ENCODE data around the gene LBH.

The LBH gene

DNA sequence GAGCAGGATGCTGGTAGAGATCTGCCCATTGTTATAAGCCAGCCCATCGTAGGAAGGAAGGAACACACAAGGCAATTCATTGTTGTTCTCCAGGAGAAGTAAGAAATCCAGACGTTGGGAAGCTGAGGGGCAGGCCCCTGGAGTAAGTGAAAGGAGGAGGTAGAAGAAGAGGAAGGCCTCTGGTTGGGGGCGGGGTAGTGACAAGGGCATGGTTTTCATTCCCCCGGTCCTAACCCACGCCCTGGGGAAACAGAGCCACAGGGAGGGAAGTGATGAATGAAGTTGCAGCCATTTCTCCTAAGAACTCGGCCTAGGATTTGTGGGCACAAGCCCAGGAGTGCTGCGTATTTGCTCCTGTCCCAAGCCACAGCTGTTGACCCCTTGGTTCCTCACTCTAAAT is 18.0 kb downstream of the LBH start:
- no peak for DNase-seq
- in situ Hi-C loops (cut with HindIII; ENCODE audit: low pct_ligation_motif_present, low pct_unique_long_range_greater_than_20kb, low sequenced_read_pairs): no loop called here

DNA sequence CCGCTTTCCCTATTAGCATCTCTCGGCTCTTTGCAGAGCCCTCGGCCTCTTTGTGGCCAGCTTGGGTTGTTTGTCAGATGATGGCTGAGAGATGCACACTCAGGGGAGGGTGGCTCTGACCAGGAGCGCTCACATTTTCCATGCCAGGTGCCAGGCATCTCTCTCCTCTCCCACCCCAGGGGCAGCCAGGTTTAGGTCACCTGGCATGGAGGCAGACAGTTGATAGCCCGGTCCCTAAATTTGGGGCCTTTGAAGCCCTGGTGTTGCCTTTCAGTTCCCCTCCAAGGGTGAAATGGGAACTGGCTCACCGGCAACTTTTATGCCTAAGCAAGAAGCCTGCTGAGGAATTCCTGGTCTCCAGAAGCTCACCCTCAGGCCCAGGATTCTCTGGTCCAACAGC is 19.1 kb downstream of the LBH start:
- DNase-seq: no peak
- in situ Hi-C loops (cut with HindIII; ENCODE audit: low pct_ligation_motif_present, low pct_unique_long_range_greater_than_20kb, low sequenced_read_pairs): no loop called here

DNA sequence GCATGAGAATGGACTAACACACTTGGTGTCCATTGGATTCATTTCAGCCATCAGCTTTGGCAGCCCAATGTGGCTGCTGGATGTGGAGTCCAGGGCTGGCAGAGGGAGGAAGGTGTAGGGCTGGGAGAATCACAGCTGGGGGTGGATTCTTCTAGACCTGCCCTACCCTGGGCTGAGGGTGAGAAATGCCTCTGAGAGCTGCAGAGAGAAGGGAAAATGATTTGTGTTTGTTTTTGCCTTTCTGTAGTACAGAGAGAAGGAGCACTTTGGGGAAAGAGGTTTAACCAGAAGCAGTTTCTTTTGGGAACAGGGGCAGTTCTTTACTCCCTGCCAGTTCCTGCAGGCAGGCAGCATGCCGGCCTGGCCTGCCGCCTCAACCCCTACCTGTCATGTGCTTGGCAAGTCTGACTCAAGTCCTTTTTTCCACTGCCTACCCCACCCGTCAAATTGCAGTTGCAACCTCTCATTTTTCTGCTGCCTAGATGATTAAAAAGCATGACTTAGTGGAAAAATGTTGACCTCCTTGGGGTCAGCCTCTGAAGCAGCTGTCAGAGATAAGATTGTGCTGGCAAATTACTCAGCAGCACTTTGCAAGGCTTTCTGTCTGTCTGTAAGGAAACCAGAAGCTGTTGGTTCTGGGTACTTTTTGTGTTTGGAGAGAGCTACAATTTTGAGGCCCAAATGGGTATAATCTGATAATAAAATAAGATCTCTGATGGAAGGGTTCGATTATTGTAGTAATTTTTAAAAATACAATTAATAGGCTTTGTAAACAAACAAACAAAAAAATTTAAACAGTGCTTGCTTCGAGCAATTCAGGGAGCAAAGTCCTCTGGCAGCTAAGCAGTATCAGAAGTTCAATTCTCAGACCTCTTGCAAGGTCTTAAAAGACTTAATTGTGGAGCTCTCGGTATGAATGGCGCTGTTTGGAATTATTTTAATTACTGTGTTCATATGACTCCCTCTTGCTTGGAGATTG is 21.7 kb downstream of the LBH start:
- in situ Hi-C loops (cut with HindIII; ENCODE audit: low pct_ligation_motif_present, low pct_unique_long_range_greater_than_20kb, low sequenced_read_pairs): no loop called here
- DNase-seq: no peak

DNA sequence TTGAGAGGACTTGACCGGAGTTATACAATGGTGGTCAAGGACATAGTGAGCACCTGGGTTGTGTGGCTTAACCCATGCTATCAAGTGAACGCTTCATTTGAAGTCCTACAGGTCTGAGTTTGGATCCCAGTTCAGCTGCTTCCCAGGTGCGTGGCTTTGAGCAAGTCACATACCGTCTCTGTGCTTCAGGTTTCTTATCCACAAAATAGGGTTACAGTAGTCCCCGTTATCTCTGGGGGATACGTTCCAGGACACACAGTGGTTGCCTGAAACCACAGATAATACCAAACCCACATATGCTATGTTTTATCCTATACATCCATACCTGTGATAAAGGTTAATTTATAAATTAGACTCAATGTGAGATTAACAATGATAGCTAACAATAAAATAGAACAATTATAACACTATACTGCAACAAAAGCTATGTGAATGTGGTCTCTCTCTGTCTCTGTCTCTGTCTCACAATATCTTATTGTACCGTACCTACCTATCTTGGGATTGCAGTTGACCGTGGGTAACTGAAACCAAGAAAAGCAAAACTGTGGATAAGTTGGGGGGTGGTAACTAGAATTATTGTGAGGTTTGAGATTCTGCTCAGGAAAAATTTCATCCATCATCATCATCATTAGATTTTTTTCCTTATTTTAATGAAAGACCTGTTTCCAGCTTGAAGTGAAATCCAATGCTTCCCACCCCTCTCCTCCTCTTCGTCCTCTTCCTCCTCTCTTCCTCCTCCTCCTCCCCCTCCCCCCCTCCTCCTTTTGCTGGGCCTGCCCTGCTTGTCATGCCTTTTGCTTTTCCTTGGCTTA is 22.7 kb downstream of the LBH start:
- DNase-seq: no peak
- in situ Hi-C loops (cut with HindIII; ENCODE audit: low pct_ligation_motif_present, low pct_unique_long_range_greater_than_20kb, low sequenced_read_pairs): no loop called here

DNA sequence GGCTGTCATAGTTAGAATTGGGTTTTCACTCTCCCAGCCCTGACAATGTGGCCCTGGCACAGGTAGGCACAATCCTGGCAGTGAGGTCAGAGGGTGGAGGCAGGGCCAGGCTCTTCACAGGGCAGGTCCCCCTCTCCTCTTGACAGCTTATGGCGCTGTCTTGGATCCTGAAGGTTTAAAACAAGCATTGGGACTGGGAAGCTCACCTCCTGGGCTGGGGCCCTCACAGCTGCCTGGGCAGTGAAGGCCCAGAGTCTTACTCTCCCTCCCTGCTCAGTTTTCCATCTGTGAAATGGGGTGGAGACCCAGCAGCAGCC is 23.3 kb downstream of the LBH start:
- no peak for DNase-seq
- in situ Hi-C loops (cut with HindIII; ENCODE audit: low pct_ligation_motif_present, low pct_unique_long_range_greater_than_20kb, low sequenced_read_pairs): no loop called here

- in situ Hi-C loops (cut with HindIII; ENCODE audit: low pct_ligation_motif_present, low pct_unique_long_range_greater_than_20kb, low sequenced_read_pairs): no loop called here
- DNase-seq: no peak
Measured at GRCh38 chr2:30255026-30255425, 23.7 kb downstream of the LBH start.

- in situ Hi-C loops (cut with HindIII; ENCODE audit: low pct_ligation_motif_present, low pct_unique_long_range_greater_than_20kb, low sequenced_read_pairs): no loop called here
- DNase-seq: no peak
Measured at GRCh38 chr2:30255466-30256408, 24.4 kb downstream of the LBH start.

- in situ Hi-C loops (cut with HindIII; ENCODE audit: low pct_ligation_motif_present, low pct_unique_long_range_greater_than_20kb, low sequenced_read_pairs): no loop called here
- DNase-seq: no peak
Measured at GRCh38 chr2:30257266-30258214, 26.2 kb downstream of the LBH start.

GRCh38 chr2:30259071-30259470 is 27.7 kb downstream of the LBH start:
- no peak for DNase-seq
- in situ Hi-C loops (cut with HindIII; ENCODE audit: low pct_ligation_motif_present, low pct_unique_long_range_greater_than_20kb, low sequenced_read_pairs): no loop called here

DNA sequence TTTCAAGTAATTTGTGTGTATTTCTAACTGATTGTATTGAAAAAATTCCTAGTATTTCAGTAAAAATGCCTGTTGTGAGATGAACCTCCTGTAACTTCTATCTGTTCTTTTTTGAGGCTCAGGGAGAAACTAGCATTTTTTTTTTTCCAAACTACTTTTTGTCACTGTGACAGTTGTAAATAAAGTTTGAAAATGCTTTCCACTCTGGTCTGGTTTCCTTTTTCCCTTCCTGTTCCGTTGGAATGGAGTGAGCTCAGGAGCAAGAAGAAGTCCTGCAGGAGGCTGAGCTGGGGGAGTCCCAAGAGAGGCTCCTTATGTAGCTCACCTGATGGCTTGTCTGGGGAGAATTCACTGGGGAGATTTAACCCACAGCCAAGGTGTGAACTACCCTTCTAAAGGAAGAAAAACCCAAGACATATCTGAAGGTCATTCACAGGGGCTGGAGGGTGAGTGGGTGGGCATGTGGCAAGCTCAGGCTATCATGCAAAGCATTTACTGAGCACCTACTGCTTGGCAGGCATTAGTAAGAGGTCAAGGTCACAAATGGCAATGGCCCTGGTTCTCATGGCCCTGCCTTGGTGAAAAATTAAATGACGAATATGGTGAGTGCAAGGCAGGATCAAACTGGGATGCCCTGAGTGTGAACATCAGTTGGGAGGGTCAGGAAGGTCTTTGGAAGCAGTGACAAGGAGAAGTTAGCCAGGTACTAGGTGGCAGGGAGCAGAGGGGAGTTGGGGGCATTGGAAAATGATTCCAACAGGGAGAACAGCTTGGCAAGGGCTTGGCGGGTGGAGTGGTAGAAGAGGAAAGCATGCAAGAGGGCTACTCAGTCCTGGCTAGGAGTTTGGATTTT is 28.7 kb downstream of the LBH start:
- in situ Hi-C loops (cut with HindIII; ENCODE audit: low pct_ligation_motif_present, low pct_unique_long_range_greater_than_20kb, low sequenced_read_pairs): no loop called here

GRCh38 chr2:30260941-30261340 is 29.6 kb downstream of the LBH start:
- DNase-seq: no peak
- in situ Hi-C loops (cut with HindIII; ENCODE audit: low pct_ligation_motif_present, low pct_unique_long_range_greater_than_20kb, low sequenced_read_pairs): no loop called here

More for the DNA sequence above, 28.7 kb downstream of the LBH start:
- DNase-seq: no peak

GRCh38 chr2:30261695-30262211 is 30.4 kb downstream of the LBH start:
- in situ Hi-C loops (cut with HindIII; ENCODE audit: low pct_ligation_motif_present, low pct_unique_long_range_greater_than_20kb, low sequenced_read_pairs): no loop called here
- DNase-seq: no peak

GRCh38 chr2:30262716-30263309 is 31.5 kb downstream of the LBH start:
- no peak for DNase-seq
- in situ Hi-C loops (cut with HindIII; ENCODE audit: low pct_ligation_motif_present, low pct_unique_long_range_greater_than_20kb, low sequenced_read_pairs): no loop called here

GRCh38 chr2:30264274-30264673 is 32.9 kb downstream of the LBH start:
- in situ Hi-C loops (cut with HindIII; ENCODE audit: low pct_ligation_motif_present, low pct_unique_long_range_greater_than_20kb, low sequenced_read_pairs): no loop called here
- no peak for DNase-seq

DNA sequence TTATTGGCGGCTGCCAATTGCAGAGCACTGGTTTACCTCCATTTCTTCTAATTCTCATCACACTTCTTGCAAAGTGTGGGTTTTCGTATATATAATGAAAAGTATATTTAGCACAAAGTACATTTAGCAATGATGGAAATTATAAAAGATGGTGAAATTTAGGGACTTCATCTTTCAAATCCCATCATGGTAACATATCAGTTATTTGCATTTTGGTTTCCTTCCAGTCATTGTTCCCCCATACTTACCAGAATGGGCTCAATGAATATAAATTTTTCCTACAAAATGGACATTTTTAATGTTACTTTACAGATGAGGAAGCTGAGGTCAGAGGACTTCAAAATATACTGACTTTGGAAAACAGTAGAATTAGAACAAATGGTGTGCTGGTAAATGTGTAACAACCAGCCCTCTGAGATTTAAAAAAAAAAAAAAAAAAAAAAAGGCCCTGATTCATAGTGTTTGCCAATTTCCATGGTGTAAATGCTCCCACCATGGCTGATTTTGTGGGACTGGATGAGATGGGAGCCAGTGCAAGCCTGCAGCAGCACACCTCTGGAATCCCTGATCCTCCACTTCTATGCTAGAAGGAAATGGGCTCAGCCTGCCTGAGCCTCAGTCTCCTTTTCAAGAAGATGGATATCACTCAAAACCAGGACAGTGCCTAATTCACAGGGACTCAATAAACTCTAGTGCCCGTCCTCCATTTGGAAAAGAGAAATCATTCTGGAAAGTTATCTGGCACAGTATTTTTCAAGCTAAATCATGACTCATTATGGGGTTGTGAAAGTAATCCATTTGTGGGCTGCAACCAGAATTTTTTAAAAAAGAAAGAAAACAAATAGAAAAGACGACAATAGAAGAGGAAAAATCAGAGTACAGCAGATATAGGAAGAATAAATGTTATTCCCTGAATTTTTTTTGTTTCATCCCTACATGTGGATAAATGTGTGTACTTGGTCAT is 34.0 kb downstream of the LBH start:
- no peak for DNase-seq
- in situ Hi-C loops (cut with HindIII; ENCODE audit: low pct_ligation_motif_present, low pct_unique_long_range_greater_than_20kb, low sequenced_read_pairs): no loop called here

Data from ACHN (cell line).